ENCODE results near the gene ANKRD45.
"Not testable (repeated sequence)": the region's sequence is repeated elsewhere in the genome, so short reads cannot be mapped to it uniquely, and the experiment has no call there.

Gene ANKRD45

GRCh38 chr1:173639102-173639501 lies 30.5 kb downstream of the ANKRD45 start:
- no peak for DNase-seq

- no peak for DNase-seq
Observed at GRCh38 chr1:173638043-173639021, 31.3 kb downstream of the ANKRD45 start.

GRCh38 chr1:173637236-173638042 lies 32.2 kb downstream of the ANKRD45 start:
- not testable (repeated sequence) for DNase-seq

- no peak for DNase-seq
Observed at GRCh38 chr1:173635116-173635515, 34.5 kb downstream of the ANKRD45 start, which contains the start of gene TEX50. TEX50 (plus strand) TSS chr1:173635338; CDS start chr1:173635522, 184 bp downstream.

GRCh38 chr1:173628888-173629287 lies 40.8 kb downstream of the ANKRD45 start:
- no peak for DNase-seq

- no peak for DNase-seq
Observed at GRCh38 chr1:173627269-173627668, 42.4 kb downstream of the ANKRD45 start.

- no peak for DNase-seq
Observed at GRCh38 chr1:173616859-173617258, 52.8 kb downstream of the ANKRD45 start.

GRCh38 chr1:173613086-173613485 lies 56.6 kb downstream of the ANKRD45 start:
- not testable (repeated sequence) for DNase-seq

GRCh38 chr1:173608503-173609216 lies 61.0 kb downstream of the ANKRD45 start:
- no peak for DNase-seq

- no peak for DNase-seq
Observed at GRCh38 chr1:173603056-173603591, 66.5 kb downstream of the ANKRD45 start, which contains the start of gene SLC9C2. SLC9C2 (minus strand) TSS chr1:173603072; CDS start chr1:173601776, 1,296 bp downstream.

GRCh38 chr1:173601588-173601987 lies 68.1 kb downstream of the ANKRD45 start:
- no peak for DNase-seq

GRCh38 chr1:173596097-173596825 lies 73.4 kb downstream of the ANKRD45 start:
- no peak for DNase-seq

GRCh38 chr1:173591138-173591537 lies 78.5 kb downstream of the ANKRD45 start:
- not testable (repeated sequence) for DNase-seq

GRCh38 chr1:173590557-173590956 lies 79.1 kb downstream of the ANKRD45 start:
- DNase-seq: no peak

GRCh38 chr1:173581383-173582079 lies 88.1 kb downstream of the ANKRD45 start:
- no peak for DNase-seq

- DNase-seq: no peak
Observed at GRCh38 chr1:173580658-173581057, 89.0 kb downstream of the ANKRD45 start.

- no peak for DNase-seq
Observed at GRCh38 chr1:173580071-173580470, 89.6 kb downstream of the ANKRD45 start.

GRCh38 chr1:173573596-173573995 lies 96.1 kb downstream of the ANKRD45 start:
- DNase-seq: no peak

- no peak for DNase-seq
Observed at GRCh38 chr1:173572201-173572873, 97.3 kb downstream of the ANKRD45 start.

- DNase-seq: no peak
Observed at GRCh38 chr1:173570370-173571007, 99.2 kb downstream of the ANKRD45 start.

Data from islet precursor cell (in vitro differentiated cells).